Measurements from ENCODE around the gene ASXL1.

ASXL1 gene

DNA sequence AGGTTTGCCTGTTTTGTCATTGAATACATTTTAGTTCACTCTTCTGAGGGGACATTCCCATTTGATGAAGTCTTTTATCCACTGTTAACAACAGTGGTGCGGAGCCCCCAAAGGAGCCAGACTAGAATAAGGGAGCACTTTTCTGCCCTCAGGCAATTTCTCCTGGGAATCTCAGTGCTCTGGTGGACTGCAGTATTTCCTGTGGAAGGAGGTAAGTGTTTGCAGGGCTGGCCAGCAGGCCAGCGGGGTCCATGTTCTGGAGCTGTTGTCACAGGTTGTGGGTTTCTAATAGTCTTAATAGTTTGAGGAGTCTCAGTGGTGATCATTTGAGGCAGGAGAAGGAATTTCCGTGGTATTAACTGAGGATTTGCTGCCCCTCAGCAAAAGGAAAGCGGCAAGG lies 83.5 kb downstream of the ASXL1 start:
- DNase-seq (ENCODE audit: low read depth), result no peak

GRCh38 chr20:32442630-32443373 lies 84.7 kb downstream of the ASXL1 start:
- no peak for DNase-seq (ENCODE audit: low read depth)

- DNase-seq (ENCODE audit: low read depth), result no peak
Observed at GRCh38 chr20:32443386-32443974, 85.3 kb downstream of the ASXL1 start.

DNA sequence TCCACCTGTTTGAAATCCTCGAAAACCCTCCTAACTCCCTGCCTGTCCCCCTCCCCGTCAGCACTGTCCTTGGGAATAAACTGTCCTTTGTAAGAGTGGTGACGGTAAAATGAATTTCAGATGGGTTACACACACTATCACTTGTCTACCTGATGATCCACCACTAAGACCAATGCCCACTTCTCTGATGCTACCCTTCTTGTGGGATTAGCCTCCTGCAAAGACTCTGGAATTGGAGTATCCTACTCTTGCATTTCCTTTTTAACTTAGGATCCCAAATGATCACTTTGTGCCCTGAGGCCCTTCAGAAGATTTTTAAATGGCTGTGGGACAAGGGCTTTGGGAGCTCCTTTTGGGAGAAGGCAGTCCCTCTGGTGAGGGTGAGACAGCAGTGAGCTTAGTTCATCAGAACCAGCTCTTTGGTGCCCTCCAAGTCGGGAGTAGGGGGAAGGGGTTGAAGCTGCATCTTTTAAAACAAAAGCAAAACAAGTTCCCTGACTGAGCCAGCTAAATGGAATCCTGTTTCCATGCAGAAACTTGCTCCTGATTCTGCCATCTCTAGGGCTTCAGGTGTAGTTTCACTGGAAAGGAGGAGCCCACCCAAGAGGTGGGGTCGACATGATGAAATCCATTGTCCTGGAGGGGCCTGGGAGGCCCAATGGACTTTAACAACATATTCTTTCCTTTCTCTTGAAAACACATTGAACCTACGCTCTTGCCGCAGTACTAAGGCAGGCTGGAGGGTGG lies 86.5 kb downstream of the ASXL1 start:
- no peak for DNase-seq (ENCODE audit: low read depth)

DNA sequence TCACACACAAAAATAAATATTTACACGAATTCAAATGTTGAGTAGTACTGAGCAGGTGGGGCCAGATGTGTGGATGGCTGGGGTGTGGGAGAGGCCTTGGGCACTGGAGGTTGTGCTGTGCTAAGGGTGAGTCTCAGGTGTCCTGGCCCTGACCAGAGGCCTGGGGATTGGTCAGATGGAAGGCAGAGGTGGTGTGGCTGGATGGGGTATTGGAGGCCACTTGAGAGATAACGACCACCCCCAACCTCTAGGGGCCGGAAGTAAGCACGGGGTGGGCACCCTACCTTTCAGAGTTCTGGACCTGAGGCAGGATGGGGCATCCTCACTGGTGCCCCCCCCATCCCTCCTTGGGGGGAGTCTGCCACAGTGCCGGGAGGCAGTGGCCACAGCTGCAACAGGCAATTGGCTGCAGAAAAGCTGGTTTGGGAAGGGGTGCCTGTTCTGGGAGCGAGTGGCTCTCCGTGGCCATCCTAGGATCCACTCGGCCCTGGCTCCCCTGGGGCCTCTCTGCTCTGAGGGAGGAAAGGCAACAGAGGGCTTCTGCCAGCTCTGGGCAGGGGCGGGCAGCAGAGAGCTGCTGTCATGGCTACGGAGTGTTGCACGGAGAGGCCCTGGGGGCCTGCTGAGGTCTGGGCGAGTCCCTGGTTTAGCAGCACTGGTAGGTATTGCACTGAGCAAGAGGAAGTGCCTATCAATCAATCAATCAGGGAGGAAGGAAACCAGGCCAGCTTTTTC lies 87.6 kb downstream of the ASXL1 start:
- no peak for DNase-seq (ENCODE audit: low read depth)

GRCh38 chr20:32446301-32447100 lies 88.4 kb downstream of the ASXL1 start:
- DNase-seq (ENCODE audit: low read depth), result no peak

- no peak for DNase-seq (ENCODE audit: low read depth)
Observed at GRCh38 chr20:32447136-32448027, 89.3 kb downstream of the ASXL1 start.

DNA sequence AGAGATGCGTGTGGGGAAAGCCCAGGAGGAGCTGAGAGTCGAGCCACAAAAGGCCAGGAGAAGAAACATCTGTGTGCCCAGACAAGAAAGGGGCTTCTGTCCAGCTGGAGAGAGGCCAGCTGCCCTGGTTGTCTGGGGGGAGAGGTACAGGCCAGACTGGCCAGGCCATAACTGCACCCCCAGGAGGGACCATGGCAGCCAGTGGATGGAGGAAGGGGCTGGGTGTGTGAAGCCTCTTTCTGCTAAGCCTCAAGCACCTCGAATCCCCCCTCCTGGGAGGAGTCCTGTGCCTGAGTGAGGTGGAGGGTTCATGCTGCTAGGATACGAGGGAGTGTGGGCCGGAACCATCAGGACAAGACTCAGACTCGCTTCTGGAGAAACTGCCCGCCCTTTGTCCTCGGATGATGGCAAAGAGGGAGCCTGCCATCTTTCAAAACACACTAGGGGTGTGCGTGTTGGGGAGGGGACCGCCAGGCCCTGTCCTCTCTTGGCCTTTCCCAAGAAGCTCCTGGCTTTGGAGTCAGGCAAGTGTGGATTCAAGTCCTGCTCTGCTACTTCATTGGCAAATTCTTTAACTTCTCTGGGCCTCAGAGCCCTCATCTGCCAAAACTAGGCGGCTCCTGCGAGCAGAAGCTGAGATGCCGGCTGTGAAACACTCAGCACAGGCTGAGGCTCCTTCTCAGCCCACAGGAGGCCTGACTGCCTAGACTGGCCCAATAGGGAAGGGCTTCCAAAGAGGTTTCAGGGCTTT lies 90.3 kb downstream of the ASXL1 start:
- DNase-seq (ENCODE audit: low read depth), result no peak

DNA sequence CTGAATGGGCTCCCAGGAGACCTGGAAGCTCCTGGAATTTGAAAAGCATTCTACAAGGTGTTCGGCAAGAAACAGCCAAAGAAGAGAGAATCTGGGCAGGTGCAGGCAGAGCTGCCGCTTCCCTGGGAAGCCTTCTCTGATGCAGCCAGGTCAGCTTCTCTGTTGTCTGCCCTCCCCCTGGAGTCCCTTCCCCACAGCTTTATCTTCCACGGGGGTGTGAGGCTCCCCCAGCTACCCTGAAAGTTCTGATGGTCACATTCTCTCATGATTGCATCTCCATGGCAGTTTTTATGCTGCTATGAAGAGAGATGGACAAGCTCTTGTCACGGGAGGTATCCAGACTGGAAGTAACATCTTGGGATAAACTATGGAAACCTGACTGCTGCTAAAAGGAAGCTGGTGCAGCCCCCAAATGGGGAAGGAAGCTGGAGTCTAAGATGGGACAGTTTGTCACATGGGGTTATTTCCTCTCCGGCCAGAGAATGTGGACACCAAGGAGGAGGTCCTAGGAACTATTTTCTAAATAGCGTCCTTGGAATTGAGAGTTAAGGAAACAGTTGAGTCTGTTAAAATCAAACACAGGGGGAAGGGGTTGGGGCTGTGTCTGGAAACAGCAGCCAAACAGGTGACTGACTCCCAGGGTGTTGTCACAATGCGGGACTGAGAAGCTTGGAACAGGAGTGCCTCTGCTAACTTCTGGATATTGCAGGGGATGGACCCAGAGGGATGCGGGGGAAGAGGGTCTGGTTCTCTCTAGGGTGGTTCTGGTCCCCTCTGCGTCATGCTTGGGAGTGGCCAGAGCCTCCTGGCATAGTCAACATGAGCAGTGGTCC lies 91.1 kb downstream of the ASXL1 start:
- no peak for DNase-seq (ENCODE audit: low read depth)

DNA sequence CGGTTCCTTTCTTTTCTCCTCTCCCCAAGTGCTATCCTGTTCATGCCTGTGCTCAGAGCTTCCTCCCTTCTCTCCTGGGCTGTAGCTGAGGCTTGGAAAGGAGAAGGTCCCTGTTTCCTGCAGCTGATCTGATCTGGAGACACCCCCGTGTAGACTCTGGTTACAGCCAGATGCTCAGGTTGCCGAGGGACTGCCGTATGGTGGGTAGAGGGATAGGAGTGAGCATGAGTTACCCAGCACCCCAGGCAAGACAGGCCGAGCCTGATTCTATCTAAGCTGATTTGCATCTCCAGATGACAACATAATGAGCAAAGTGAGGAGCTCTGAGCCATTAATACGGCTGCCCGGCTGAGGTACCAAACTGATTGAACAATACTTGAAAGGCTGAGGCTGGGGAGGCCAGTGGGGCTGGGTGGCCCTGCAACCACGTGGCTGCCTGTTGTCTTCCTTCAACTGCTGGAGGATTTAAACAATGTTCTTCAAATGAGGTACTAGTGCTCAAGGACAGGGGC lies 91.8 kb downstream of the ASXL1 start:
- no peak for DNase-seq (ENCODE audit: low read depth)

DNA sequence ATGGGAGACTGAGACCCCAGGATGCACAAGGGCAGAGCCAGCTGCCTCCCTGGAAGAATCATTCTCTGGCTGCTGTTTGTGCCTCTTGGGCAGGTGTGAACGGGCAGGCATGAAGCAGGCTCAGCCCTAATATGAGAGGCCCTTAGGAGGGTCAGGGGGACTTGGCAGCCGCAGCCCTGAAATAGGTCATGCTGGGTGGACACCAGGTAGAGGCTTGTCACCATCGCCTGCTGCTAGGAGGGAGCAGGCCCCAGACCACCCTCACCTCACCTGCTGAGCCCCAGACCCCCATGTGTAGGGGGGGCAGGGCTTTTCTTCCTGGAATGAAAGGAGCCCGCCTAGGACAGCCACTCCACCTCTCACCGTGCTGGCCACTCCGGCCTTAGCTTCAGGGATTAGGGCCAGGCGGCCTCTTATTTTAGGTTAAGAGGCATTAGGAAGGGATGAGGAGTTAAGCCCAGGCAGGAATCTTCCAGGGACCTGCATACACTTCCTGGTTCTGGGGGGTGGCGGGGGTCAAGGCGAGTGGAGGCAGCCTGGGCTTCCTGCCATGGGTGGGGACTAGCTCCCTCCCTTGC lies 92.4 kb downstream of the ASXL1 start:
- no peak for DNase-seq (ENCODE audit: low read depth)

DNA sequence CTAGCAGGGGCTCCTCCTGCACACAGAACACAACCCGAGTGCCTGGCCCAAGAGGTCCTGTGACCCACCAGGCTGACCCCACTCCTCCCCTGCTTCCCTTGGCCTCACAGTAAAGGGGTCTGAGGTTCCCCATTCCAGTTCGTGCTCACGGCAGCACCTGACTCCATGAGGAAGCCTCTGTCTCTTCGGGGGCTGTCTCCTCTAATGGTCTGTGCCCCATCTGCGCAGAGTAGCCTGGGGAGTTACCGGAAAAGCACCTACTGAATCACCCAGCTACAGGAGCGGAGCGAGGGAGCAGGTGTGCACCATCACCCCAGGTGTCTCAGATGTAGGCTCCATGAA lies 93.2 kb downstream of the ASXL1 start:
- no peak for DNase-seq (ENCODE audit: low read depth)

DNA sequence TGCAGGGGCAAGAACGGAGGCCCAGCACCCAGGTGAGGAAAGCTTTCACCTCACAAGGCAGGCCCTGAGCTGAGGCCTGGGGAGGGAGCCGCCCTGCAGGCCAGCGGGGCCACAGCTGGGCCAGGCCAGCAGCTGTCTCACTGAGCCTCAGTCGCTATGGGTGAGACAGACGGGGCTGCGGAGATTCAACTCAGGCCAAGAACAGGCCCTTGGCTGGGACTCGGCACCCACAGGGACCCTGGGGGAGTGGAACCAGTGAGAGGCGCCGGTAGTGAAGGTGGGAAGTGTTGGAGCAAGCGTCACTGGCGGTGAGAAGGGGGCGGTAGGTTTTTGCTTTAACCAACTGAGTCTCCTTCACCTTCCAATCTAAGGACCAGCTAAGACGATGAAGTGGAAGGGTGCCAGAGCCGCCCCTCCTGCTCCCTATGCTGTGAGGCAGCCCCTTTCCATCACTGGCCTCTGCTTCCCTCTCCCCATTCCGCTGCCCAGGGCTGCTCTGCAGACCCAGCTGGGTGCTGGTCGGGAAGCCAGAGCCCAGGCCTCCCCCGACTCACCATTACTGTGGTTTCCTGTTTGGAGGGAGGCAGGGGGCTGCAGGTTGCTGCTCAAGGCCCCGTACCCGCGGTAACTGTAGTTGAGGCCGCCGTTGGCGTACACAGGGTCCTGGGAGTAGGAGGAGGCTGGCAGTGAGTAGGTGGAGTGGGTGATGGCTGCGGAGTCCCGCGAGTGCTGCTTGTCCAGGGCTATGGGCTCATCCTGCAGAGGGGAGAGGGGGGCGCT lies 93.7 kb downstream of the ASXL1 start:
- DNase-seq (ENCODE audit: low read depth), result no peak

DNA sequence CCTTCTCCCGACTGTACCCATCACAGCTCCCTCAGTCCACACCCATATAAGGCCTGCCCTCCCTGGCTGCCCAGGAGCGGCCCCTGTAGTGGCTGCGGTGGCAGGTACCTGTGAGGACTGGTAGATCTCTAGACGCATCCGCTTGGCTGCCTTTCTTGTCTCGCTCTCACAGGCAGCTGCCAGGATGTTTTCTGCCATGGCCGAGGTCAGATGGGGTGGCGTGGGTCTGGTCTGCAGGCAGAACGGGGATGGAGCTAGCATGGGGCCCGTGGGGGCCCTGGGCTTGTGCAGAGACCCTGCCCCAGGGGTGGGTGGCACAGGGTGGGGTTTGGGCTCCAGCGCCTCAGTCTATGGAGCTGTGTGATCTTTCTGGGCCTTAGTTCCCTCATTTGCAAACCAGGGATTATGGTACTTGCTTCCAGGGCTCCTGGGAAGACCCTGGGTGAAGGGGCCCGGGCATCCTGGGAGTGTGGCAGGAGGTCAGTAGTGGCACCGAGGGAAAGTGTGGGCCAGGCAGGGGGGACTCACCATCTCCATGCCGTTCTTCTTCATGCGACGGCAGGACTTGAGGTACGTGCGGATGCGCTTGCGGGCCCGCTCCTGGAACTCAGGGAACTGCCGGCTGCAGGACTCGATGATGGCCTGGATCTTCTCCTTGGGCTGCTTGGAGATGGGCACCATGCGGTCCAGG lies 94.8 kb downstream of the ASXL1 start:
- no peak for DNase-seq (ENCODE audit: low read depth)

GRCh38 chr20:32453467-32454163 lies 95.5 kb downstream of the ASXL1 start:
- no peak for DNase-seq (ENCODE audit: low read depth)

Measured in stimulated activated CD8-positive, alpha-beta memory T cell treated with anti-CD3 and anti-CD28 coated beads, Interleukin-12 subunit alpha, Interleukin-12 subunit beta, amount 100 ng/mL, for 1 hour (primary cell).